Epithelial cell of proximal tubule (primary cell): Measurements from ENCODE around the gene LCOR. TPM values are rescaled to one million over a fixed set of nuclear protein-coding genes. Genes with fewer than 3 reads are reported as not detected.

ENCODE experiments used
- DNase-seq: peaks from one replicate; pipeline ENCODE4 v3.0.0-alpha.2; 2011; ENCODE audit warnings: low read depth
- H3K4me3 ChIP-seq: 2 replicates; pipeline ENCODE4 v1.5.1; 2011; ENCODE audit warnings: low read depth, mild to moderate bottlenecking, low read length
- total RNA-seq: library from RNA; depleted of rRNA; stranded (reverse); fragments of >200 nt; gene quantifications from 2 replicates; pipeline ENCODE4 v1.2.3, GENCODE V29; 2015
- TF ChIP-seq, protein P1 (sequence below): conservative IDR thresholded peaks from 2 replicates; pipeline ENCODE4 v1.5.1; 2012; ENCODE audit warnings: low read depth, mild to moderate bottlenecking, low read length

The LCOR gene
- total RNA-seq, 1 donor from 2014 or later, result 17.2 TPM

DNA sequence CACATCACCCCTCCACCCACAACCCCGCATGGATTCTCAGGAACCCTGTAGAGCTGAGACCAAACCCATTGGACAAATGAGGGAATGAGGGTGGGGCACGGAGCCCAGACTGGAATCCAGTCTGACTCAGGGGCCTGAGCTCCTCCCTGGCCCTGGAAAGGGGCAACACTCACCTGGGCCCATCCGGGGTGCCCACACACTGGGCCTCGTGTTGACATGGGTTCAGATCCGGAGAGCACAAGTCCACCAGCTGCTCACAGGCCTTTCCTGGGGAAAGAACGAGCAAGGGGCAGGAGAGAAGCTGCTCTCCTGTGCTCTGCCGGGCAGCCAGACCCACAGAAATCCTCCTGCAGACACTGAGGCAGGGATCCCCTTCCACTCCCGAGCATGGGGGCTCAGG is 181.5 kb downstream of the LCOR start:
- no peak overlapping the region for H3K4me3 ChIP-seq
- TF ChIP-seq, protein P1, sequence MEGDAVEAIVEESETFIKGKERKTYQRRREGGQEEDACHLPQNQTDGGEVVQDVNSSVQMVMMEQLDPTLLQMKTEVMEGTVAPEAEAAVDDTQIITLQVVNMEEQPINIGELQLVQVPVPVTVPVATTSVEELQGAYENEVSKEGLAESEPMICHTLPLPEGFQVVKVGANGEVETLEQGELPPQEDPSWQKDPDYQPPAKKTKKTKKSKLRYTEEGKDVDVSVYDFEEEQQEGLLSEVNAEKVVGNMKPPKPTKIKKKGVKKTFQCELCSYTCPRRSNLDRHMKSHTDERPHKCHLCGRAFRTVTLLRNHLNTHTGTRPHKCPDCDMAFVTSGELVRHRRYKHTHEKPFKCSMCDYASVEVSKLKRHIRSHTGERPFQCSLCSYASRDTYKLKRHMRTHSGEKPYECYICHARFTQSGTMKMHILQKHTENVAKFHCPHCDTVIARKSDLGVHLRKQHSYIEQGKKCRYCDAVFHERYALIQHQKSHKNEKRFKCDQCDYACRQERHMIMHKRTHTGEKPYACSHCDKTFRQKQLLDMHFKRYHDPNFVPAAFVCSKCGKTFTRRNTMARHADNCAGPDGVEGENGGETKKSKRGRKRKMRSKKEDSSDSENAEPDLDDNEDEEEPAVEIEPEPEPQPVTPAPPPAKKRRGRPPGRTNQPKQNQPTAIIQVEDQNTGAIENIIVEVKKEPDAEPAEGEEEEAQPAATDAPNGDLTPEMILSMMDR, result no peak
- DNase-seq, result no peak

DNA sequence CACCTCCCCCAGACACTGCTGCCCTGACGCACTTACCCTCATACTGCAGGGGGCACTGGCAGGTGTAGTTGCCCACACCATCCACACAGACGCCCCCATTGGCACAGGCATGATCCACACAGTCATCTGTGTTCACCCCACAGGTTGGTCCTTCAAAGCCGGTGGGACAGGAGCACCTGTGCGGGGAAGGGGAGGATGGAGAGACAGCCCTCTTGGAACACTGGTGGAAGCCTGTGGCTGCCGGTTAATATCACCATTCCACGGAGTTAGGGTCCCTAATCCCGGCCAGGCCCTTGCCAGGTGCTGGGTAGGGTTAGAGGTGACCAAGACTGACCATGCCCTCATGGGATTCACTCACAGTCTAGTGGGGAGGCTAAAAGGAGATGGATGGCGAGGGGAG is 181.9 kb downstream of the LCOR start:
- no peak for DNase-seq
- H3K4me3 ChIP-seq, result no peak overlapping the region
- TF ChIP-seq, protein P1, result no peak

DNA sequence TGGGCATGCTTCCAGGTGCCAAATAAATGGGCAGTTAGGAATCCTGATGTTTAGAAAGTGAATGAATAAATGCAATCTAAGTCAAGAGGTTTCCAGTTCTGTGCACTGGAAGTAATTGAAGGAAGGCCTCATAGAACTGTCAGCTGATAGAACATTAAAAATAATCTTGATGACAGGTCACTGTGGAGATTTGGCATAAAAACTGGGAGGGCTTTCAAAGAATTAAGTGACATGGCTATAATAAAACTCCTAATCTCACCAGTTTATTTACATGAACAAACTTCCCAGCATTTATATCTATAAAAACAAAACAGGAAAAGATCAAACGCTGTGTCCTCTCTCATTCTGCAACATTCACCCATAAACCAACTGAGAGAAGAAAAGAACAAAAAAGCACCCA is 183.1 kb downstream of the LCOR start:
- no peak for DNase-seq
- TF ChIP-seq, protein P1, result no peak
- H3K4me3 ChIP-seq, result no peak overlapping the region

DNA sequence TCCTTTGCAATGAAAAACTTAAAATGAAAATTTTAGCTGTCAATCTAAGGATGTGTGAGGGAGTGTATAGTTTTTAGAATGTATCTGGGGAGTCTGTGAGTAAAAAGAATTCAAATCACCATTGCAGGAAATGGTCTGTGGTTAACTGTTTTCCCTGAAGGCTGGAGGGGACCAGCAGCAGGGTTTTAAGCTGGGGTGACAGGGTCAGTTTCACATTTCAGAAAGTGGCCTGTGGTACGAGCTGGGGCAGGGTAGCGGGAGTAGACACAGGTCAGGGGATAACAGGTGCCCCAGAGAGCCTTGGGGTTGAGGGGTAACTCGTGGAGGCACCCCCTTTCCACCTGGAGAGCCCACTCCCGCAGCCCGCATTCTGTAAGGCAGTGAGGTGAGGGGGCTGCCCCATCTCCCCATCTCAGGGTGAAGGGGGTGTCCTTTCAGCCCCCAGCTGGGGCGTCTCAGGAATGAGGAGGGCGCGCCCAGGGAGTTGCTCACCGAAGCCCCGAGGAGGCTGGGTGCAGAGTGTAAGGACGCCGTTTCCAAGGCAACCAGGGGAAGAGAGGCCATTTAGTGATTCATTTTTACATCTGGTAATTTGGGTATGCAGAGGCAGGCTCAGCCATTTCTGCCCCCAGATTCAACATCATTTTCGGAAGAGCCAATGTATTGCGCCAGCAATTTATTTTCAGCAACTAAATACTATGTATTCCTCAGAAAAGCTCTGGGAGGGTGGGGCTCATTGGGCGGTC is 184.8 kb downstream of the LCOR start:
- DNase-seq, result no peak
- TF ChIP-seq, protein P1, result no peak
- H3K4me3 ChIP-seq, result no peak overlapping the region

DNA sequence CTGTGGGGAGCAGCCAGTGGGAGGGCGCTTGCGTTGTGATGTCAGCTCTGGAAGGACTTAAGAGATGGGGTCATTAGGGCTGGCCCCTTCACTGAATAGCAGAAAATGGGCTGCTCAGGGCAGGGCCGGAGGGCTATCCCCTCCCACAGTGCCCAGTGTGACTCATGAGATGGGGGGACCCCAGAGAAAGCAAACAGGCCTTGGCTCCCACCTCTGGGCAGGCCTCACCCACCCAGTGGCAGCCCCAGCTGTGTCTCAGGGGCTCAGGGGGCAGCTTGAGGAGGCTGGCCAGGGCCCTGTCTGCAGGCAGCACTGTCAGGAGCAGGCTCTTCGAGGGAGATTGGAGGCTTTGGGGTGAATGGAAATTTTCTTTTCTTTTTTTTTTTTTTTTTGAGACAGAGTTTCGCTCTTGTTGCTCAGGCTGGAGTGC is 185.4 kb downstream of the LCOR start:
- H3K4me3 ChIP-seq, result no peak overlapping the region
- TF ChIP-seq, protein P1, result no peak
- DNase-seq, result no peak

DNA sequence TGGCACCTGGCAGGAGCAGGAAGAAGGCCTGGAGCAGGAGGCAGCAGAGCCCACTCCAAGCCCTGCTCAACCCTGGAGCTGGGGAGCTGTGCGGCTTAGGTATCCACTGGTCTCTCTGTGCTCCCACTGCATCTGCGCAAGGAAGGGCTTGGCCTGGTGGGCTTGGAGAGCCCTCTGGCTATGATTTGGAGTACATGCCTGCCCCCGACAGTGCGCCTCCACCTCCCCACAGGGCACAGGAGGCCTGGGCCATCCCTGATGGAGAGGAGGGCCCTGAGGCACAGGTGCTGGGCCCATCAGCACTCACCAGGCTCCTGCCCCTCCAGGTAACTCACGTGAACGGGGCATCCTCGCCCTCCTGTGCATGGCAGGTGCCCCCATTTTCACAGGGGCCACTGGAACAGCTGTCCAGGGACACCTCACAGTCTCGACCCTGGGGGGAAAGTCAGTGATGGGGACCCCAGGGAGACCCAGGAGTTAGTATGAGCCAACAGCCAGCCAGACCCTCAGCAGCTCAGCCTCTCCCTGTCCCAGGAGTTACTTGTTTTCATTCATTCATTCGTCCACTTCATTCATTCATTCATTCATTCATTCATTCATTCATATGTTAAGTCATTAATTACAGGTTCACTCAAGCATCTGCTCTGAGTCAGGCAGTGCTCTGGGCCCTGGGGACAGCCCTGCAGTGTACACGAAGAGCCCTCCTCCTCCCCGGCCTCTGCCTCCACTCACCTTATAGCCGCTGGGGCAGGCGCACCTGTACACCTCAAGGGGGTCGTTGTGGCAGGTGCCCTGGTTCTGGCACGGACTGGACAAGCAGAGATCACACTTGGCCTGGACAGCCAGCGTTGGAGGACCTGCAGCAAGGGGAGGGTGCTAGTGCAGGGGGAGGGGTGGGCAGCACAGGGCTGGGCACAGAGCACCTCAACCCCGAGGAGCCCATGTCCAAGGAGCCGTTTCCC is 186.4 kb downstream of the LCOR start:
- no peak for DNase-seq
- TF ChIP-seq, protein P1, result no peak
- no peak overlapping the region for H3K4me3 ChIP-seq
